ENCODE results near the gene TTYH3. TPM values are rescaled to one million over a fixed set of nuclear protein-coding genes. Genes with fewer than 3 reads are reported as not detected.
A peak's percentile ranks its signal among the peaks of the same experiment; 100 is the strongest.

Gene TTYH3
- total RNA-seq, 1 donor from 2014 or later: 81.3 TPM

GRCh38 chr7:2708547-2709310 is 76.9 kb downstream of the TTYH3 start:
- DNase-seq (ENCODE audit: low spot score): no peak

GRCh38 chr7:2709553-2710285 is 77.9 kb downstream of the TTYH3 start:
- DNase-seq (ENCODE audit: low spot score): peak; percentile 60

DNA sequence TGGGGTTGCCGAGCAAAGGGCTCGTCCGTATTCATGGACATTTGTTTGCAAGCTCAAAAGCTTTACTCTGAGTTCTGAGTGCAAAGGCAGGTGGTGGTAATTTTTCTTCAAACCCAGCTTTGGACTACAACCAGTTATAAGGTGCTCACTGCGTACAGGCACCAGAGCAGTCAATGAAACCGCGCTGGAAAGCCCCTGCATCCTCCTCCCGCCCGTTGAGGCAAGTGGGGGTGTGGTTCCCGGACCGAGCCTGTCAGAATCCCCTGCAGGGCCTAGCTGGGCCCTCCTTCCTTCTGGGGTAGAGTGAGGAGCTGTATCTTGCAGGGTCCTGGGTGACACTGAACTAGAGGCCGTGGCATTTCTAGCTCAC is 78.5 kb downstream of the TTYH3 start:
- DNase-seq (ENCODE audit: low spot score): no peak

DNA sequence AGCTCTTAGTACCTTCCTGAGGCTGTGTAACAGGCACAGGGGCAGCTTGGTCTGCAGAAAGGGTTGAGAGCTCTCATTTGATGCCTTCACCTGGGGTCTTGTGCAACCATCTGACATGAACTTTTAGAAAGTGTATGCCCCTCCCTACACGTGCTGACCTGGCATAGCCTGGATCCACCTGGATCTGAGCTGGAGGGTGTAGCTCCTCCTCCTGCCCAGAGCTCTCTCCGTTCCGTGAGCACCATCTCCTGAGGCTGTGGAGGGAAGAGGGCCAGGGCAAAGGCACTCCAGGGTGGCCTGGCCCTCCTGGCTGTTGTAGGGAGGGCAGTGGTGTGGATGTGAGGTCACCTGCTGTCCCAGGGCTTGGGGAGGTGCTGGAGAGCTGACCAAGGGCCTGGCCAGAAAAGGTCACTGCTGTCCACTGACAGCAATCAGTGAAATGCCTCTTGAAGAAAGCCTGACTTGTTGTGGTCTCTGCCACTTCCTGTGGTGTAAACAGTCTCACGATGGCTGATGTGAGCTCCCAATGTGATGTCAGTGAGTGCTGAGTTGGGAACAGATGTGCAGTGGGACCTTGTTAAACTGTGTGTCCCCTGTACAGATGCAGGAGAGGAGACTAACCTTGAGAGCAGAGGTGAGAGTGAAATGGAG is 79.2 kb downstream of the TTYH3 start:
- DNase-seq (ENCODE audit: low spot score): no peak

- no peak for DNase-seq (ENCODE audit: low spot score)
Measured at GRCh38 chr7:2711895-2712675, 80.3 kb downstream of the TTYH3 start.

- no peak for DNase-seq (ENCODE audit: low spot score)
Measured at GRCh38 chr7:2713370-2713769, 81.6 kb downstream of the TTYH3 start.

DNA sequence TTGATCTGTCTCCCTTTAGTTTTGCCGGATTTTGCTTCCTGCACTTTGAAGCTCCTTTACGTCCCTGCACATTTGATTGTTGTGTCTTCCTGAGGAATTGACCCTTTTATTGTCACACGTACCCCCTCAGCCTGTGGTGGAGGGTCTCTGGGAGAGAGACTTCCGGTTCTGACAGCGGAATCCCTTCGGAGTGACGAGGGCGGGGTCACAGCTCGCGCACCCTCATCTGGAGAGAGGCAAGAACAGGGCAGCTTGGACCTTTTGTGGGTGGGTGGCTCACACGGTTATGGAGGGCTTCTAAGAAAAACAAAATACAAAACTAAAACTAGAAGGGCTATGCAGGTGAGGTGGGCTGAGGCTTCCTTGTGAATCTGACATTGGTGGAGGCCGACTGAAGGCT is 82.2 kb downstream of the TTYH3 start:
- no peak for DNase-seq (ENCODE audit: low spot score)

Other genes with a start within 250 kb of the TTYH3 start
- 26.8 TPM for gene CHST12, start 228.4 kb upstream of the TTYH3 start, total RNA-seq
- gene GRIFIN, start 155.6 kb upstream of the TTYH3 start, total RNA-seq: not detected
- gene LFNG, start 112.2 kb upstream of the TTYH3 start, total RNA-seq: 31.3 TPM
- 35.2 TPM for gene BRAT1, start 76.5 kb upstream of the TTYH3 start, total RNA-seq
- 36.1 TPM for gene IQCE, start 73.0 kb upstream of the TTYH3 start, total RNA-seq
- 0.35 TPM for gene AMZ1, start 56.2 kb downstream of the TTYH3 start, total RNA-seq
- gene GNA12, start 212.3 kb downstream of the TTYH3 start, total RNA-seq: 48.5 TPM